Neural crest cell (in vitro differentiated cells): ENCODE data around the gene NUP214. TPM values are rescaled to one million over a fixed set of nuclear protein-coding genes. Genes with fewer than 3 reads are reported as not detected.
A peak's percentile ranks its signal among the peaks of the same experiment; 100 is the strongest.

Experiments used
- DNase-seq: peaks from one replicate; pipeline ENCODE4 v3.0.0; 2021; ENCODE audit warnings: low read depth, mixed read lengths, low spot score
- H3K27ac Mint-ChIP-seq: one replicate; pipeline ENCODE4 v1.8.0; 2021; ENCODE audit warnings: mild to moderate bottlenecking, mixed read lengths; ENCODE audit not compliant: unreplicated experiment
- H3K27me3 Mint-ChIP-seq: 2 replicates; pipeline ENCODE4 v1.8.0; 2021; ENCODE audit warnings: low read depth, mild to moderate bottlenecking, mixed read lengths
- H3K36me3 Mint-ChIP-seq: 2 replicates; pipeline ENCODE4 v1.8.0; 2021; ENCODE audit warnings: low read depth, mild to moderate bottlenecking, mixed read lengths
- H3K4me1 Mint-ChIP-seq: 2 replicates; pipeline ENCODE4 v1.8.0; 2021; ENCODE audit warnings: mixed read lengths
- H3K4me3 Mint-ChIP-seq: one replicate; pipeline ENCODE4 v1.8.0; 2021; ENCODE audit warnings: mild to moderate bottlenecking, mixed read lengths
- H3K9me3 Mint-ChIP-seq: 2 replicates; pipeline ENCODE4 v1.8.0; 2021; ENCODE audit warnings: mixed read lengths
- total RNA-seq: library from RNA; stranded (reverse); gene quantifications from 2 replicates; pipeline ENCODE4 v1.2.1, GENCODE V29; 2021
- TF ChIP-seq, protein P1 (sequence below): fragments of 200-600 bp; sonication (generic); conservative IDR thresholded peaks from 2 replicates; pipeline ENCODE4 v1.5.0; 2021; ENCODE audit warnings: antibody characterized with exemption, mild to moderate bottlenecking

NUP214 gene
- total RNA-seq, 1 donor from 2014 or later = 77.9 TPM

- TF ChIP-seq, protein P1, sequence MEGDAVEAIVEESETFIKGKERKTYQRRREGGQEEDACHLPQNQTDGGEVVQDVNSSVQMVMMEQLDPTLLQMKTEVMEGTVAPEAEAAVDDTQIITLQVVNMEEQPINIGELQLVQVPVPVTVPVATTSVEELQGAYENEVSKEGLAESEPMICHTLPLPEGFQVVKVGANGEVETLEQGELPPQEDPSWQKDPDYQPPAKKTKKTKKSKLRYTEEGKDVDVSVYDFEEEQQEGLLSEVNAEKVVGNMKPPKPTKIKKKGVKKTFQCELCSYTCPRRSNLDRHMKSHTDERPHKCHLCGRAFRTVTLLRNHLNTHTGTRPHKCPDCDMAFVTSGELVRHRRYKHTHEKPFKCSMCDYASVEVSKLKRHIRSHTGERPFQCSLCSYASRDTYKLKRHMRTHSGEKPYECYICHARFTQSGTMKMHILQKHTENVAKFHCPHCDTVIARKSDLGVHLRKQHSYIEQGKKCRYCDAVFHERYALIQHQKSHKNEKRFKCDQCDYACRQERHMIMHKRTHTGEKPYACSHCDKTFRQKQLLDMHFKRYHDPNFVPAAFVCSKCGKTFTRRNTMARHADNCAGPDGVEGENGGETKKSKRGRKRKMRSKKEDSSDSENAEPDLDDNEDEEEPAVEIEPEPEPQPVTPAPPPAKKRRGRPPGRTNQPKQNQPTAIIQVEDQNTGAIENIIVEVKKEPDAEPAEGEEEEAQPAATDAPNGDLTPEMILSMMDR = no peak
- peaks cover 6% of the 10 kb centered on the region for H3K36me3 Mint-ChIP-seq
- H3K27ac Mint-ChIP-seq = no peak overlapping the region
- H3K9me3 Mint-ChIP-seq = peaks cover 4% of the 10 kb centered on the region
- no peak for DNase-seq
- no peaks in the 10 kb centered on the region for H3K27me3 Mint-ChIP-seq
- H3K4me1 Mint-ChIP-seq = no peaks in the 10 kb centered on the region
- H3K4me3 Mint-ChIP-seq = no peak overlapping the region
These were observed 121.2 kb downstream of the NUP214 start for GRCh38 chr9:131246618-131247017.

DNA sequence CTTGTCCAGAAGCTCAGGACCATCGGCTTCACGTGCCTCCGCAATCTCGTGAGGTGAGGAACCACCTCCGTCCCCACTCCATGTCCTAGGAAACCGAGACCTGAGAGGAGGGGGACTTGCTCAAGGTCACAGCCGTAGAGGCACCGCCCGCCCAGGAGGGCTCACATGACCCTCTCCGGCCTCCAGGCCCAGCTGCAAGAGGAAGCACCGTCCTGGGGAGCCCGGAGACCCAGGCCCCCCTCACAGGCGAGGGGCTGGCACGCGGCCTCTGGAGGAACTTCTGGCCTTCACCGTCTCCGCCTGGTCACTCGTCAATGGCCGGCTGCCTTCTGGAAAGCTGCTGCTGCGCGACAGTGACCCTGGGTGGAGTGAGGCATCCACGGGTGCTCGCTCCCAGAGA lies 126.7 kb downstream of the NUP214 start:
- no peak for DNase-seq
- H3K36me3 Mint-ChIP-seq = no peaks in the 10 kb centered on the region
- no peak overlapping the region for H3K4me3 Mint-ChIP-seq
- H3K9me3 Mint-ChIP-seq = no peaks in the 10 kb centered on the region
- TF ChIP-seq, protein P1 = no peak
- H3K27ac Mint-ChIP-seq = no peak overlapping the region
- no peaks in the 10 kb centered on the region for H3K27me3 Mint-ChIP-seq
- peaks cover 12% of the 10 kb centered on the region for H3K4me1 Mint-ChIP-seq

DNA sequence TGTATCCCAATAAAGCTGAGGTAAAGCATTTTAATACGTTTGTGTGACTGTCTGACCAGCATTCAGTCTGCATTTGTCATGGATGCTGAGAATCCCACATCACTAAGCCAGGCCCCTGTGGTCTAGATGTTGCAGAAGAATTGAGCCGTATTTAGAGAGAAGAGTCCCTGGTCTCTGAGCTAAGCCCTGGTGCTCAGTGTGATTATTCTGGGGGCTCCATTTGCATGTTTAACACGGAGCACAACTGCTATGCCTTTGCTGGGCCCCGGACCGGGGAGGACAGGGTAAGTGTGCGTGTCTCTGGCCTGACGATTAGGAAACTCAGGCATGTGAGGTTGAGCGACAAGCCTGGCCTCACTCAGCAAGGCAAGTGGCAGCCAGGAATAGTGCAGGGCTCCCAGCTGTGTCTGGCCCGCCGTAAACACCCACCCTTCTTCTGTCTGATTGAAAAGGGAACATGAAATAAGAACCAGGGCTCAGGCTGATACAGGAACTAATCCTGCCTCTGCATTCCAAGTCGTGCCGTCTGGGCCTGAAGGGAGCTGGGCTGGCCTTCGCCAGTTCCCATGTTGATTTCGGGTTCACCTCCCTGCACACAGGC lies 128.6 kb downstream of the NUP214 start:
- H3K9me3 Mint-ChIP-seq = no peaks in the 10 kb centered on the region
- H3K4me3 Mint-ChIP-seq = no peak overlapping the region
- no peak for DNase-seq
- H3K27me3 Mint-ChIP-seq = no peaks in the 10 kb centered on the region
- no peaks in the 10 kb centered on the region for H3K36me3 Mint-ChIP-seq
- TF ChIP-seq, protein P1 = no peak
- H3K4me1 Mint-ChIP-seq = peaks cover 12% of the 10 kb centered on the region
- no peak overlapping the region for H3K27ac Mint-ChIP-seq

GRCh38 chr9:131254626-131255025 lies 129.2 kb downstream of the NUP214 start:
- Mint-ChIP-seq H3K27ac (no peak overlapping the region), H3K4me1 (peaks cover 12% of the 10 kb centered on the region), H3K27me3 (no peaks in the 10 kb centered on the region), H3K36me3 (no peaks in the 10 kb centered on the region), H3K4me3 (no peak overlapping the region), H3K9me3 (no peaks in the 10 kb centered on the region)
- TF ChIP-seq, protein P1 = no peak
- DNase-seq = no peak

DNA sequence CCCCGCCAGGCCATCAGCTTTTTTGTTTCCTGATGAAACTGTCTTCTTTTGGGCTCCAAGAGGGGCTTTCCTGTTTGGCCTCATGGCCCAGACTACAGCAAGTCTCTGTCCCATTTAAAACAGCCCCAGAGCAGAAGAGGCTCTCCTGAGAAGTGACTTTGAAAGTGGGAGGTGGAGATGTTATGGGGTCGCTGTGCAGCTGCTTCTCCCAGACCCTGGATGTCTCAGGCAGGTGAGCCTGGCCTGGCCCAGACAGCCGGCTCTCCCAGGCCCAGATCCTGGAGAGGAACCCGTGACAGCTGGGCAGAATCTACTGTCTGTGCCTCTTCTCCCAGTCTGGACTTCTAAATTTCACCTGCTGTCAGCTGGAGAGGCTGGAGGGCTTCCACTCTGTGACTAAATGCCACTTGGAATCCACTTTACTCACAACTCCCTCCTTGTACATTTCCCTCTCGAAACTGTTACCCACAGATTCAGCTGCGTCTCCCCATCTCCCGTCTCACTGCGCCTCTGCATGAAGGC lies 130.4 kb downstream of the NUP214 start:
- no peaks in the 10 kb centered on the region for H3K36me3 Mint-ChIP-seq
- peak overlapping the region; percentile 35 for H3K27ac Mint-ChIP-seq
- H3K9me3 Mint-ChIP-seq = no peaks in the 10 kb centered on the region
- H3K27me3 Mint-ChIP-seq = no peaks in the 10 kb centered on the region
- TF ChIP-seq, protein P1 = no peak
- DNase-seq = no peak
- H3K4me1 Mint-ChIP-seq = peaks cover 12% of the 10 kb centered on the region
- H3K4me3 Mint-ChIP-seq = no peak overlapping the region
